MM.1S (cell line): Measurements from ENCODE around the gene IRX5.

Source experiments
- DNase-seq: peaks from one replicate; pipeline ENCODE4 v3.0.0-alpha.2; 2015
- H2AFZ ChIP-seq: fragments of 300-600 bp; sonication (generic); 2 replicates; pipeline ENCODE4 v1.6.0; 2016; ENCODE audit warnings: antibody characterized with exemption, low read length
- H3F3A ChIP-seq: fragments of 300-600 bp; sonication (generic); 2 replicates; pipeline ENCODE4 v1.6.1; 2016; ENCODE audit warnings: mild to moderate bottlenecking, antibody characterized with exemption, low read length, moderate library complexity, mixed read lengths; ENCODE audit not compliant: insufficient read depth
- H3K27ac ChIP-seq: fragments of 300-600 bp; sonication (generic); 2 replicates; pipeline ENCODE4 v1.5.1; 2016; ENCODE audit warnings: mild to moderate bottlenecking, low read length
- H3K27me3 ChIP-seq: fragments of 300-600 bp; sonication (generic); replicated peaks from 2 replicates; pipeline ENCODE4 v1.6.0; 2016; ENCODE audit warnings: low read length; ENCODE audit not compliant: insufficient read depth
- H3K36me3 ChIP-seq: fragments of 300-600 bp; sonication (generic); replicated peaks from 2 replicates; pipeline ENCODE4 v1.6.1; 2016; ENCODE audit warnings: mild to moderate bottlenecking, low read length, mixed read lengths; ENCODE audit not compliant: insufficient read depth
- H3K4me1 ChIP-seq: fragments of 300-600 bp; sonication (generic); 2 replicates; pipeline ENCODE4 v1.6.1; 2016; ENCODE audit warnings: low read length, mixed read lengths
- H3K4me2 ChIP-seq: fragments of 300-600 bp; sonication (generic); 2 replicates; pipeline ENCODE4 v1.6.0; 2016; ENCODE audit warnings: low read depth, low read length
- H3K4me3 ChIP-seq: fragments of 300-600 bp; sonication (generic); 2 replicates; pipeline ENCODE4 v1.5.1; 2016; ENCODE audit warnings: low read length, mixed read lengths
- H3K79me2 ChIP-seq: fragments of 300-600 bp; sonication (generic); 2 replicates; pipeline ENCODE4 v1.6.1; 2016; ENCODE audit warnings: mixed run types, low read length, mixed read lengths
- H3K9ac ChIP-seq: fragments of 300-600 bp; sonication (generic); 2 replicates; pipeline ENCODE4 v1.6.1; 2016; ENCODE audit warnings: low read length, mixed read lengths
- H3K9me2 ChIP-seq: fragments of 300-600 bp; sonication (generic); replicated peaks from 2 replicates; pipeline ENCODE4 v1.6.1; 2016; ENCODE audit warnings: mild to moderate bottlenecking, low read length, mixed read lengths; ENCODE audit not compliant: insufficient read depth
- H3K9me3 ChIP-seq: fragments of 300-600 bp; sonication (generic); replicated peaks from 2 replicates; pipeline ENCODE4 v1.6.1; 2016; ENCODE audit warnings: mild to moderate bottlenecking, low read length, mixed read lengths; ENCODE audit not compliant: insufficient read depth
- H4K20me1 ChIP-seq: fragments of 300-600 bp; sonication (generic); 2 replicates; pipeline ENCODE4 v1.6.1; 2016; ENCODE audit warnings: mild to moderate bottlenecking, low read length, moderate library complexity, mixed read lengths; ENCODE audit not compliant: insufficient read depth
- CTCF ChIP-seq: fragments of 300-600 bp; sonication (generic); IDR thresholded peaks from 2 replicates; pipeline ENCODE4 v1.5.1; 2016; ENCODE audit warnings: antibody characterized with exemption, low read length, mixed read lengths
- EZH2 ChIP-seq: fragments of 300-600 bp; sonication (generic); optimal IDR thresholded peaks from 2 replicates; pipeline ENCODE3; 2017; ENCODE audit warnings: low read depth, mild to moderate bottlenecking, antibody characterized with exemption, low read length, mixed read lengths
- EZH2phosphoT487 ChIP-seq: fragments of 300-600 bp; sonication (generic); IDR thresholded peaks from 2 replicates; pipeline ENCODE4 v1.6.1; 2018; ENCODE audit warnings: antibody characterized with exemption, low read length

IRX5 gene

GRCh38 chr16:54930005-54930868 lies at the start of gene IRX5:
Gene IRX5 (plus strand): TSS chr16:54930865. CDS start chr16:54931199, 334 bp downstream.
- DNase-seq: peak; percentile 87
- H3F3A ChIP-seq: peaks cover 34% of the 10 kb centered on the region
- H3K4me2 ChIP-seq: peak within 1 kb of the TSS; percentile 100
- 0 out of 2 replicates have a peak, but pooled peaks cover 4% of the 10 kb centered on the region for H4K20me1 ChIP-seq
- H3K79me2 ChIP-seq: peaks cover 41% of the 10 kb centered on the region
- H3K4me1 ChIP-seq: peaks cover 7% of the 10 kb centered on the region
- H3K9ac ChIP-seq: peak within 1 kb of the TSS; percentile 79
- H3K4me3 ChIP-seq: peak within 1 kb of the TSS; percentile 85
- no peaks in the 10 kb centered on the region for H3K9me2 ChIP-seq
- TF ChIP-seq CTCF (no peak), EZH2phosphoT487 (no peak), EZH2 (no peak)
- H3K27ac ChIP-seq: peak within 1 kb of the TSS; percentile 74
- H2AFZ ChIP-seq: peak within 1 kb of the TSS; percentile 89
- no peaks in the 10 kb centered on the region for H3K27me3 ChIP-seq
- H3K36me3 ChIP-seq: no peaks in the 10 kb centered on the region
- H3K9me3 ChIP-seq: no peaks in the 10 kb centered on the region

- no peak overlapping the region for H3K4me2 ChIP-seq
- H3K27ac ChIP-seq: no peak overlapping the region
- no peak for TF ChIP-seq EZH2
- TF ChIP-seq EZH2phosphoT487: no peak
- TF ChIP-seq CTCF: no peak
- H3K79me2 ChIP-seq: no peaks in the 10 kb centered on the region
- no peak for DNase-seq
- H3K36me3 ChIP-seq: no peaks in the 10 kb centered on the region
- H3K9me2 ChIP-seq: no peaks in the 10 kb centered on the region
- H3K4me1 ChIP-seq: no peaks in the 10 kb centered on the region
- no peak overlapping the region for H3K4me3 ChIP-seq
- no peaks in the 10 kb centered on the region for H4K20me1 ChIP-seq
- H3K9me3 ChIP-seq: no peaks in the 10 kb centered on the region
- H3F3A ChIP-seq: no peaks in the 10 kb centered on the region
- no peak overlapping the region for H3K9ac ChIP-seq
- H3K27me3 ChIP-seq: no peaks in the 10 kb centered on the region
- H2AFZ ChIP-seq: no peak overlapping the region
Measured at GRCh38 chr16:54882556-54882955, 48.1 kb upstream of the IRX5 start.

- Histone ChIP-seq H3K9me2 (no peaks in the 10 kb centered on the region), H3K36me3 (no peaks in the 10 kb centered on the region), H3K4me1 (no peaks in the 10 kb centered on the region), H3K79me2 (no peaks in the 10 kb centered on the region), H4K20me1 (no peaks in the 10 kb centered on the region), H3K9ac (no peak overlapping the region), H3K4me2 (no peak overlapping the region), H3K27me3 (no peaks in the 10 kb centered on the region), H3K27ac (no peak overlapping the region), H3K9me3 (no peaks in the 10 kb centered on the region), H3F3A (no peaks in the 10 kb centered on the region), H3K4me3 (no peak overlapping the region), H2AFZ (no peak overlapping the region)
- DNase-seq: no peak
- TF ChIP-seq CTCF (no peak), EZH2phosphoT487 (no peak), EZH2 (no peak)
Measured at GRCh38 chr16:54883358-54883757, 47.3 kb upstream of the IRX5 start.
